CD4-positive, alpha-beta T cell (primary cell): ENCODE results near the gene HECW1. TPM values are rescaled to one million over a fixed set of nuclear protein-coding genes. Genes with fewer than 3 reads are reported as not detected.

Experiments
- ATAC-seq: fragments of 200-7000 bp; cut with Tn5 transposase; one replicate; pipeline ENCODE4 v1.10.0; 2022; ENCODE audit warnings: mild to moderate bottlenecking; ENCODE audit not compliant: poor library complexity
- CTCF ChIA-PET: fragments of 350-600 bp; sonication (Branson Sonifier 250); formaldehyde crosslinking; loops from one replicate; lab custom pipeline; 2021; ENCODE audit warnings: antibody characterized with exemption, inconsistent platforms; lab: Charles Lee
- POLR2A ChIA-PET: fragments of 350-600 bp; sonication (Branson Sonifier 250); formaldehyde crosslinking; loops from one replicate; lab custom pipeline; 2021; ENCODE audit warnings: antibody characterized with exemption, inconsistent platforms; lab: Charles Lee
- DNase-seq, 14 experiments: peaks; one replicate each; pipeline ENCODE4 v3.0.0-alpha.2; 2013 to 2020; ENCODE audit warnings: mixed read lengths in 2 of 14
- H3K27ac ChIP-seq, 2 donors: one replicate each; pipeline versions ENCODE4 v1.5.1 to v1.7.0; 2013; ENCODE audit warnings: low read length in 2 of 2, low read depth in 1 of 2, mild to moderate bottlenecking in 1 of 2
- H3K27me3 ChIP-seq, 2 experiments: 1 replicate in 1 of 2; 2 replicates in 1 of 2; pipeline versions ENCODE4 v1.6.1 to v1.7.0; 2013; ENCODE audit warnings: low read length in 2 of 2, control low read depth in 1 of 2, mild to moderate bottlenecking in 1 of 2, moderate library complexity in 1 of 2; ENCODE audit not compliant: insufficient read depth in 2 of 2, control insufficient read depth in 1 of 2
- H3K36me3 ChIP-seq: one replicate; pipeline ENCODE4 v1.6.1; 2013; ENCODE audit warnings: low read length, control low read depth; ENCODE audit not compliant: insufficient read depth
- H3K4me1 ChIP-seq: one replicate; pipeline ENCODE4 v1.6.1; 2013; ENCODE audit warnings: low read length, control low read depth; ENCODE audit not compliant: insufficient read depth
- H3K4me3 ChIP-seq: one replicate; pipeline ENCODE4 v1.5.1; 2013; ENCODE audit warnings: mild to moderate bottlenecking, low read length, moderate library complexity
- H3K9me3 ChIP-seq, 2 experiments: 1 replicate in 1 of 2; 2 replicates in 1 of 2; pipeline versions ENCODE4 v1.6.1 to v1.7.0; 2013; ENCODE audit warnings: low read length in 2 of 2, mild to moderate bottlenecking in 2 of 2, control low read depth in 1 of 2, moderate library complexity in 1 of 2; ENCODE audit not compliant: control insufficient read depth in 1 of 2, insufficient read depth in 1 of 2
- H3K27ac Mint-ChIP-seq: one replicate; pipeline ENCODE4 v1.8.0; 2020; ENCODE audit warnings: mixed read lengths
- H3K27me3 Mint-ChIP-seq: one replicate; pipeline ENCODE4 v1.8.0; 2021; ENCODE audit warnings: mixed read lengths
- H3K36me3 Mint-ChIP-seq: one replicate; pipeline ENCODE4 v1.8.0; 2021; ENCODE audit warnings: low read depth, mixed read lengths
- H3K4me1 Mint-ChIP-seq: one replicate; pipeline ENCODE4 v1.8.0; 2021; ENCODE audit warnings: low read depth, mixed read lengths
- H3K4me3 Mint-ChIP-seq: one replicate; pipeline ENCODE4 v1.8.0; 2020; ENCODE audit warnings: mild to moderate bottlenecking, mixed read lengths
- H3K9me3 Mint-ChIP-seq: one replicate; pipeline ENCODE4 v1.8.0; 2020; ENCODE audit warnings: mixed read lengths
- intact Hi-C, 2 experiments: fragments of 100-400 bp; cut with DNase I in 1 of 2; cut with micrococcal nuclease in 1 of 2; formaldehyde crosslinking; loops; one replicate each; pipeline versions ENCODE4 v1.15.1 to v1.9.0; 2023 to 2025; cut with DNase I, micrococcal nuclease
- total RNA-seq, 174 experiments: library from RNA in 2 of 174; stranded (reverse) in 2 of 174; gene quantifications; one replicate each; pipeline ENCODE4 v1.2.3 and lab custom pipeline; 2021 to 2026
- TF ChIP-seq, protein P1 (sequence below): fragments of 200-600 bp; IDR thresholded peaks from one replicate; pipeline ENCODE4 v1.8.0; 2022; ENCODE audit warnings: antibody characterized with exemption, mild to moderate bottlenecking

HECW1 gene
- total RNA-seq, 2 experiments from 2014 or later = not detected

DNA sequence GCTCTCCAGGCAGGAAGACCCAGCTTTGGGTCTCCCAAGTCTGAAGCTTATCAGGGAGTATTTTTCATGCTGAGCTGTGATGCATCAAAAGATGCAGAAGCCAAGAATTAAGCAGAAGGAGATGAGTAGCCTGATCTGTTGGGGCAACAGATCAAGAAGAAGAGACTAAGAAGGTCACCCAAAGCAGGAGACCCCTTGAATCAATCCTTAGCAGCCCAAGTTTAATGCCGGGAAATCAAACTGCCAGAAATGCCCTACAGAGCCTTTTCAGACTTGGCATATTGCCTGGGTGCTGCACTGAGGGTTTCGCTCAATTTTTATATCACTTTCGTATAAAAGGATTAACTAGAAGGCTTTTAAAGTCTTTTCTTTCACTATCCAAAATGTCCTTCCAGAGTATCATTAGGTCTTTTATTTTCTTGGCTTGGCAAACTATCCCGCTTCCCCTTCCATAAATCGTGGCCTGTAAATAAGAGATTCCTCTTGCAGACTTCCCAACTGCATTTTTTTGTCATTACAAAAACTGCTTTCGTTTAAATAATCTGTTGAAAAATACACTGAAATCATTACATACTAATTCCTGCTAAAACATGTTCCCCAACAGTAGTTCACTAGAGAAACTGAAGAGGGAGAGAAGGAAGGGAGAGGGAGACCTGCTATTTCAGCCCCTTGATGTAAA lies 421.5 kb downstream of the HECW1 start:
- Histone ChIP-seq H3K27ac (no peak overlapping the region), H3K27me3 (no peaks in the 10 kb centered on the region), H3K9me3 (no peaks in the 10 kb centered on the region), H3K36me3 (no peaks in the 10 kb centered on the region), H3K4me1 (no peaks in the 10 kb centered on the region), H3K4me3 (no peak overlapping the region)
- TF ChIP-seq, protein P1, sequence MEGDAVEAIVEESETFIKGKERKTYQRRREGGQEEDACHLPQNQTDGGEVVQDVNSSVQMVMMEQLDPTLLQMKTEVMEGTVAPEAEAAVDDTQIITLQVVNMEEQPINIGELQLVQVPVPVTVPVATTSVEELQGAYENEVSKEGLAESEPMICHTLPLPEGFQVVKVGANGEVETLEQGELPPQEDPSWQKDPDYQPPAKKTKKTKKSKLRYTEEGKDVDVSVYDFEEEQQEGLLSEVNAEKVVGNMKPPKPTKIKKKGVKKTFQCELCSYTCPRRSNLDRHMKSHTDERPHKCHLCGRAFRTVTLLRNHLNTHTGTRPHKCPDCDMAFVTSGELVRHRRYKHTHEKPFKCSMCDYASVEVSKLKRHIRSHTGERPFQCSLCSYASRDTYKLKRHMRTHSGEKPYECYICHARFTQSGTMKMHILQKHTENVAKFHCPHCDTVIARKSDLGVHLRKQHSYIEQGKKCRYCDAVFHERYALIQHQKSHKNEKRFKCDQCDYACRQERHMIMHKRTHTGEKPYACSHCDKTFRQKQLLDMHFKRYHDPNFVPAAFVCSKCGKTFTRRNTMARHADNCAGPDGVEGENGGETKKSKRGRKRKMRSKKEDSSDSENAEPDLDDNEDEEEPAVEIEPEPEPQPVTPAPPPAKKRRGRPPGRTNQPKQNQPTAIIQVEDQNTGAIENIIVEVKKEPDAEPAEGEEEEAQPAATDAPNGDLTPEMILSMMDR = no peak
- H3K27me3 Mint-ChIP-seq = peaks cover 3% of the 10 kb centered on the region
- POLR2A ChIA-PET = no interaction called here
- H3K36me3 Mint-ChIP-seq = no peaks in the 10 kb centered on the region
- intact Hi-C loops = no loop called here
- H3K4me1 Mint-ChIP-seq = no peaks in the 10 kb centered on the region
- DNase-seq (no peak), ATAC-seq (no peak)
- CTCF ChIA-PET = no interaction called here
- H3K9me3 Mint-ChIP-seq = no peaks in the 10 kb centered on the region
- no peak overlapping the region for H3K27ac Mint-ChIP-seq
- H3K4me3 Mint-ChIP-seq = no peak overlapping the region

DNA sequence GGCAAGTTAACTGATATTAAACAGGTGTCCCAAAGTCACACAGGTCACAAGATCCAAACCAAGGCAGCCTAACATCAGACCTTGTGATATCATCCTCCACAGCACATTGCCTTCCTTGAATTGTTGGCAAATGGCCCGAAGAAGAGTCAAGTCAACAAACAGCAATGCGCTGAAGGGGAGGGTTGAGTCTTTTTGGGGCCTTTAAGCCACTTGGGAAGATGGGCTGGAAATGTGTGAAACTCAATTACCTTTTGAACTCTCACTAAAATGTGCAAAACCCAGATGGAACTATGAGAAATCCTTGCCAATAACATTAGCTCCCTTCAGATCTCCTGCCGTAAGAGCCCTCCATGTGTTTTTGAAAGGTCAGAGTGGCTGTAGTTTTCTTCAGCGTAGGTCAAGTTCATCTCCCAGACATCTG lies 422.6 kb downstream of the HECW1 start:
- H3K27me3 ChIP-seq = no peaks in the 10 kb centered on the region
- ChIA-PET CTCF (no interaction called here), POLR2A (no interaction called here)
- DNase-seq (no peak), ATAC-seq (no peak)
- no peak overlapping the region for H3K4me3 ChIP-seq
- intact Hi-C loops = no loop called here
- no peak overlapping the region for H3K4me3 Mint-ChIP-seq
- no peaks in the 10 kb centered on the region for H3K36me3 ChIP-seq
- H3K27me3 Mint-ChIP-seq = no peaks in the 10 kb centered on the region
- H3K36me3 Mint-ChIP-seq = no peaks in the 10 kb centered on the region
- no peaks in the 10 kb centered on the region for H3K4me1 ChIP-seq
- no peaks in the 10 kb centered on the region for H3K9me3 Mint-ChIP-seq
- H3K4me1 Mint-ChIP-seq = no peaks in the 10 kb centered on the region
- TF ChIP-seq, protein P1 = no peak
- H3K27ac ChIP-seq = no peak overlapping the region
- H3K27ac Mint-ChIP-seq = no peak overlapping the region
- H3K9me3 ChIP-seq = no peaks in the 10 kb centered on the region

GRCh38 chr7:43535810-43536585 lies 423.6 kb downstream of the HECW1 start:
- no peak for ATAC-seq

More at GRCh38 chr7:43535810-43536585, 423.6 kb downstream of the HECW1 start:
- TF ChIP-seq, protein P1 = no peak
- no peaks in the 10 kb centered on the region for H3K36me3 ChIP-seq
- H3K9me3 Mint-ChIP-seq = no peaks in the 10 kb centered on the region
- H3K4me1 Mint-ChIP-seq = no peaks in the 10 kb centered on the region
- no peak overlapping the region for H3K4me3 Mint-ChIP-seq
- no peak overlapping the region for H3K27ac ChIP-seq
- POLR2A ChIA-PET = no interaction called here
- no peak overlapping the region for H3K4me3 ChIP-seq
- no peaks in the 10 kb centered on the region for H3K9me3 ChIP-seq
- intact Hi-C loops = no loop called here
- H3K27me3 ChIP-seq = peaks cover 0 to 2% of the 10 kb centered on the region in 2 experiments
- H3K4me1 ChIP-seq = no peaks in the 10 kb centered on the region
- H3K27ac Mint-ChIP-seq = no peak overlapping the region
- CTCF ChIA-PET = no interaction called here
- no peak for DNase-seq
- H3K36me3 Mint-ChIP-seq = no peaks in the 10 kb centered on the region
- no peaks in the 10 kb centered on the region for H3K27me3 Mint-ChIP-seq
